ENCODE results near the gene C1orf21.

C1orf21 gene

DNA sequence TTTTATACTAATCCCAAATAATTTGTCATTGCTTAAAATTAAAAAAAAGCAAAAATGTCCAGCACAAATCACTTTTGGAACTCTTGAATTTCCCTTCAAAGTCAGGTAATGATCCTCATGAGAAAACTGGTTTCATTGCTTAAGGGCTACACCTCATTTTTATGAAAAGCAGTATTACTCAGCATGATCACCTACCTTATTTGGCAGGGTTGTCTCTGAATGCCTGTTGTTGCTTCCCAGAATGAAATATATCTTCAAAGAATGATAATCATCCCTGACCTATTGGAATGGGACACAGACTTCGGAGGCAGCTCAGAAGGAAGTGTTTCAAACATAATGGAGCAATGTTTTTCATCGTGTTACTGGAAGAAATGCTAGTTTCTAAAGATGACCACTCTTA lies 29.7 kb downstream of the C1orf21 start:
- no peak for DNase-seq (ENCODE audit: low spot score)

DNA sequence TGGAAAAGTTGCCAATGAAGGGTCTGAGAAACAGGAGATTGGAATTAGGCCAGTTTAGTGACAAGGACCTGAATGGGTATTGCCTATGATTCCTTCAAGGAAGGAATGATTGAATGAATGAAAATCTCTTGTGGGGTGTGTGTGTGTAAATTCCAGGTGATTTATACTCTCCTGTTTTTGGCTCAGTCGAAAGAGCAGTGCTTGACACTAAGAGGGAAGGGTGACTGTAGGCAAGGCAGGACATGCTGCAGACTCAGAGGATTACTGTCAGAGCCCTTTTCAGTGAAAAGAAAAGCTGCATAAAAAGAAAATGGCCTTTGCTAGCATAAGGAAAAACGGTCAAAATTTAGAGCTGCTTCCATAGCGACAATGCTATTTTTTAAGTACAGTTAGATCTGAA lies 30.1 kb downstream of the C1orf21 start:
- DNase-seq (ENCODE audit: low spot score) = no peak

DNA sequence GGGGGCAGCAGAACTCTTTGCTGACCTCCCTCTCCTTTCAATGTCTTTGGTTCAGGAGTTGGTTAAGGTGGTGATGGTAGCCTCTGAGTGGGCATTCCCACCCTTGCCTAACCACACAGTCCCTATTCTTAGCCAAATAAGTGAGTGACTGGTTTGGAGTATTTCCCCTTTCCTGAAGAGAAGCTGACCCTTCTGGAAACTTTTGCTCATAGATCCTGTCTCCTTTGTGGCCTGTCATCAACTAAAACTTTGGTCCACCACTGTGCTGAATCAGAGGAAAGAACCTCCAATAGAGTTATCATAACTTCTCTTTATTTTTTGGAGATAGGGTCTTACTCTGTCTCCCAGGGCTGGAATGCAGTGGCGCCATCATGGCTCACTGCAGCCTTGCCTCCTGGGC lies 31.1 kb downstream of the C1orf21 start:
- no peak for DNase-seq (ENCODE audit: low spot score)

DNA sequence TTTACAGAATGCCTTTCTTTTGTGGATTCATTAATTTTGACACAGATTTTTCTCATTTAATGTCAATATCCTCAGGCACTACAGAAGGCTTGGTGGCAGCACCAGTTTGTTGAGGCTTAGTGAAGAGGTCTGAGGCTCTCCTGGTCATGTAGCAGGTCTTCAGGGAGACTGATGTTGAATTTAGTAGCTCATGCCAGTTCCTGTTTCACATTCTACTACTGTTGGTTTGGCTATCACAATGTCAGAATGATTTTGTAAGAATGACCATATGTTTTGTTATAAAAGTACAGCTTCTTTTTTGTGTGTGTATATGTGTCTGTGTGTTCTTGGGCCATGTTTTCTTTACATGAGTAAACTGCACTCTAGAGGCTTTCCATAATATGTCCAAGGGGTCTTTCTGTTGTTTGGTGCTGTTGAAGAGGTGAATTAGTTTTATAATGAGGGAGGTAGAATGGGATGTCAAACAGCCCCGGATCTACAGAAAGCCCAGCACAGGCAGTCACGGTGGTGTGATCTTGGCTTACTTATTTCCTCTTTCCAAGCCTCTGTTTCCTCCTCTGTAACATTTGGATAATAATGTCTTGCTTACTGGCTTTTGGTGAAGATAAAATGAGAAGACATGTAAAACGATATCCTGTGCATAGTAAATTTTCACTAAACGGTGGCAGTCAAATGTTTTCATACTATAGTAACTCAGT lies 32.0 kb downstream of the C1orf21 start:
- no peak for DNase-seq (ENCODE audit: low spot score)

DNA sequence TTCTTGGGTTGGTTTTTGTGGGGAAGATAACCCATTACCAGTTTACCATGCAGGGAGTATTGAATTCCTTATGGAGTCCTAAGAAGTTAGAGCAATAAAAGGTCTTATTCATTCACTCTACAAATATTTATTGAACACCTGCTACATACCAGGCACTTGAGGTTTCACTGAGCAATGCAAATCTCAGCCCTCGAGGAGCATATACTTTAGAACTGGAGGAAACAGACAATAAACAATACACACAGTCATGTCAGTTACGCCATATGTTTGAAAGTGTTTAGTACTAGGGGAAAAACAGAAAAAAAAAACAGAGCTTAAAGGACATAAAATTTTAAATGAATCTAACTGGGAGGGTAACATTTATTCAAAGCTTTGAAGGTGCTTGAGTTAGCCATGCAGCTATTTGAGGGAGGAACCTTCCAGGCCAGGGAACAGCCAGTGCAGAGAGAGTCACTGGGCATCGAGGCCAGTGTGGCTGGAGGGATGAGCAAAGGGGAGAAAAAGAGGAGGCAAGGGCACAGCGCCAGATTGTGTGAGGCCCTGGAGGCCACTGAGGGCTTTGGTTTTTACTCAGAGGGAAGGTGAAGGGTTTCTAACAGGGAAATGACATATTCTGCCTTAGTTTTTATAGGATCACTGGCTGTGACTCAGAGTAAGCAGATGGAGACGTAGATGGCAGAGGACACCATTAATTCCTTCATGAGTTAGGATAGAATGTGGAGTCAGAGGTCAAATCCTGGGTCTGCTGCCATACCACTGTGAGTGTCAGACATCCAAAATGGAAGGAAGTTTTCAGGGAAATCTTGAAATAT lies 32.7 kb downstream of the C1orf21 start:
- no peak for DNase-seq (ENCODE audit: low spot score)

DNA sequence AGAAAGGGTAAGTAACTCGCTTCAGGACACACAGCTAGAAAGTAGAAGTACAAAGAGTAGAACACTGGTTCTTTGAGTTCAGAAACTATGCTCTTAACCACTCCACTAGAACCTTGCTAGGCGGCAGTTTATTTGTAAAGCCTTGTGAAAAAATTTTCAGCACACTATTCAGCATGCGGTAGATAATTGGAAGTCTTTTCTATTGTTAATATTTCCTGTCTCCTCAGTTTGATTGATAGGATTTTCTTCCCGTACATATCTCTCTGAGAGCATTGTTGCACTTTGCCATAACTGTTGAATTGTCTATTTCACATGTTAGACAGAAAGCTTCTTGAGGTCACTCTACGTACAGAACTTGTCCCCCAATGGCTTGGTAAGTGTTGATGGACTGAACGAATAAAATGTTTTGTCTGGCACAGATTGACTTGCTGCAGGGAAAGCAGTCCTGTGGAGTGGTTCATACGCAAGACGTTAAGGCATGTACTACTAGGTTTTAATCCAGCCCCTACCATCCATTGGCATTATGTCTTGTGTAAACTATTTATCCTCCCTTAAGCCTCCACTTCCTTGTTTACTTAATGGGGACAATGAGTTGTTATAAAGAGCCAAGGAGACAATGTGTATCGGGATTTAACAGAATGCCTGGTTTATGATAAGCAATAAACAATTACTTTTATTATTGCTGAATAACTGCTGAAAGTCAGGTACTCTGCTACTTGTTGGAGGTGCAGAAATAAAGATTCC lies 35.8 kb downstream of the C1orf21 start:
- DNase-seq (ENCODE audit: low spot score) = no peak

DNA sequence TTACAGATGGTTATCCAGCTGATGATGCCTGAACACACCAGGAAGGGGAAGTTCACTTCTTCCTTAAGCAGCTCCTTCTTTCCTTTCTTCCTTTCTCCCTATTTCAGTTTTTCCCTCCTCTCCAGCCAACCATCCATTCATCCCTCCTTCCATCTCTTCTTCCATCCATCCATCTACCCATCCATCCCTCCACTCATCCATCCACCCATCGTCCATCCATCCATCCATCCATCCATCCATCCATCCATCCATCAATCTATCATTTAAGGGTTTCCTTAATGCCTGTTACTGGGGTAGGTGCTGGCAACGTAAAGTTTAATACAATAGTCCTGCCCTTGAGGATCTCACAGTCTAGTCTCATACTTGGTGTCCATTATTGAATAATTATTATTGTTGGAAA lies 36.8 kb downstream of the C1orf21 start:
- DNase-seq (ENCODE audit: low spot score) = no peak

DNA sequence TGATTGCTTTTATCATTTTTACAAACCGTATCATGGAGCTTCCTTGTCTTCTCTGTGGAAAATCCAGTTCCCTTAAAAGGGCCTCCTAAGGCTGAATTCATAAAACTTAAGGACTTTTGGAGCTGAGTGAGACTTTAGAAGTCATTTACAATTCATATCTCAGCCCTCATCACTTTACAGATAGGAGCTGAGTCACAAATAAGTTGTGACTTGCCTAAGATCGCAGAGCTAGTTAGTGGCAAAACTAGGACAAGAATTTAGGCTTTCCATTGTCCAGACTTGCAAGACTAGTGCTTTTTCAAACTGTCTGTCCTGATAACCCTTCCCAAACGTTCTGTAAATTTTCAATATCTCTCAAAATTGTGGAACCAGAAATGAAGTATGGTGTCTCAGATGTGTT lies 37.3 kb downstream of the C1orf21 start:
- DNase-seq (ENCODE audit: low spot score) = no peak

DNA sequence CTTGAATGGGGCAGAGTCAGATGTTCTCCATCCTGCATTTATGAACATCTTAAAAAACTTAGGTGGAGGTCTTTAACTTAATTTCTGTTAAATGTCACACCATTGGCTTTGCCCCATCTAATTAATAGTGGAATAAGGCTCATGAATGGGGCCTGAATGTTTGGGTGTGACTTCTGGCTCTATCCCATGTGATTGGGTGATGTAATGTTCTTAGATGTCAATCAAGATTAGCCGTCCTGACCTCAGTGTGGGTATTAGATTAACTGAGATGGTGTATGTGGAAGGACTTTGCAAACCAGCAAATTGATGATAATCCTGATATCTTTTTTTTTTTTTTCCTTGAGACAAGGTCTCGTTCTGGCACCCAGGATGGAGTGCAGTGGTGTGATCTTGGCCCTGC lies 38.1 kb downstream of the C1orf21 start:
- no peak for DNase-seq (ENCODE audit: low spot score)

DNA sequence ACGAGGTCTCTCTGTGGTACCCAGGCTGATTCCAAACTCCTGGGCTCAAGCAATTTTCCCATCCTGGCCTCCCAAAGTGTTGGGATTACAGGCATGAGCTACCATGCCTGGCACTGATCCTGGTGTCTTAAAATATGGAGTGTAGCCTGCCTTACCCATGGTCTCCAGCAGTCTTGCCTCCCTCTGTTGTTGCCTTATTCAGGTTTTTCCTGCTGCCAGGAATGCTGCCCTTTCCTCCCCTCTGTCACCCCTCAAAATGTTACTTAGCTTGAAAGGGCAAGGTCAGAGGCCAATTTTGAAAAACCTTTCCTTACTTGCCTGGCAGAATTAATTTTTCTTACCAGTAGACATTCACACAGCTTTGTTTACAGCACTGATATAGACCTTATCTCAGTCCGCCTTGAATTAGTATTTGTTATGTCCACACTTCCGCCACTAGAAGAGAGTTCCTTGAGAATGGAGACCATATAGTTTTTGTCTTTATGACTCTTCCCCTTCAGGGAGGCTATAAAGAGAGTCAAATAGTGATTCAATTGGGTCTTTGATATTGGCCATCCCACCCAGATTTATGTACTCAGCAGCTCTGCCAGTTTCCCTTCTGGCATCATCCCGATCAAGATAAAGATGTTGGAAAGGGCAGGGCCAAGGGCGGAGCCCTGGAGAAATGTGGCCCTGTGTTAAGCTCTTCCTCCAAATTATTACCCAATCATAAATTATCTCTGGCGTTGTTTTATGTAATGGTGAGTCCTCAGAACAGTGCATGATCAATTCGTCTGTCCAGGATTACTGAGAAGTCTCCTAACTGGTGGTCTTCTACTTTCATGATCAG lies 38.8 kb downstream of the C1orf21 start:
- no peak for DNase-seq (ENCODE audit: low spot score)

DNA sequence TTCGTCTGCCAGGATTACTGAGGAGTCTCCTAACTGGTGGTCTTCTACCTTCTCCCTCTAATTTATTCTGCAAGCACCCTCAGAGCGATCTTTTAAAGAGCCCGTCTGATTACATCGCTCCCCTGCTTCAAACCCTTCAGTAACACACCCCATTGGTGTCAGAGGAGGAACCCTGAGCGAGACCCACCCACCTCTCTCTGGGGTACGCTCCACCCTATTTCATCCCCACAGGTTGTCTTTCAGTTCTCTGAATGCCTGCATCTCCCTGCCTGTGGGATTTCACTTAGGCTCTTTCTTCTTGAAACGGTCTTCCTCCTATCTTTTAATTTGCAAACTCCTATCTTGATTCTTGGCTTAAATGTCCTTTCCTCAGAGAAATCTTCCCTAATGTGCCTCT lies 39.4 kb downstream of the C1orf21 start:
- no peak for DNase-seq (ENCODE audit: low spot score)

DNA sequence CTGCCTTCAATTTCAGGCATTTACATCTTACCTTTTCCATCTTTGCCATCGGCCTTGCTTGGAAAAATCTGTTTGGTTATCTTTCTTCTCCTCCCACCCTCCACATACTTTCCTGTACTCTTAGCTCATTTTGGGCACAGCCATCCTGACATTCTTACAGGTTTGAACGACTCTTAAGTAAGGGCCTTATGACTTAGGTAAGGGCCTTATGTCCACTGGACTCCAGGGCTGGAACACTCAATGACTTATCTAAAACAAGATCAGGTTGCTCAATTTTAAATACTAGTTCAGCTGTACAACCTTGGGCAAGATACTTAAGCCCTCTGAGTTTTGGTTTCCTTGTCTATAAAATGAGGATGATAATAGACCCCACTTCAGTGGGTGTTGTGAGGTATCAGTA lies 40.9 kb downstream of the C1orf21 start:
- DNase-seq (ENCODE audit: low spot score) = no peak

DNA sequence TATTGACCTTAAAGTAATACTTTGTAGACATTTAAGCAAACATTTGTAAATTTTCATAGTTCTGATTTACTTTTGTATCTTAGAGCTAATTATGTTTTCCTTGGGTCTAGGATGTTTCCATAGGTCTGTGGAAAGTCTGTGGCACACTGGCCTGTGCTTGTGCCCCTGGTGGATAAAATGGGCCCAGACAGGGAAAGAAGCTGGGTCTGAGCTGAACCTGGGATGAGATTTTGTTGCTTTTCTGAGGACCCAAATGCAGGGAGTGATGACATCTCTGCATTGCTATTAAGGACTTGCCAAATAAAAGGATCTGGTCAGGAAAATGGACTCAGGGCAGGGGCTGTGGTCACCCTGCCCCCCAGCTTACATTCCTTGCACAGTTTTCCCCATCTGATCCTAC lies 41.8 kb downstream of the C1orf21 start:
- DNase-seq (ENCODE audit: low spot score) = no peak

DNA sequence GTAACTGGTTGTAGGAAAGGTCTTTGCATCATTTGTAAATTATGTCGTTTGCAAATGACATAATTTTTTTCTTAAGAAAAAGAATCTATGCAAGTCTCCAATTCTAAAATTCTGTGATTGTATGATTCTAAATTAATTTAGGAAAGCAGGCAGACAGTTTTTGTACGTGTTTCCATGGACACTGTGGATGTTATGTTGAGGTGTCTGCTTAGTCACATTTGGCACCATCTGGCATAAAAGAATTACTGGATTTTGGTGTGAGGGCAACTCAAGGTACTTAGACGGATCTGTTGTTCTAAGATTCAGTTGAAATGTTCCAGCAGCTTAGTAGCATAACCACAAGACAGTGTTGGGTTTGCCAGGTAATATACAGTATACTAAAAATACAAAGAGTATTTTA lies 42.5 kb downstream of the C1orf21 start:
- no peak for DNase-seq (ENCODE audit: low spot score)

DNA sequence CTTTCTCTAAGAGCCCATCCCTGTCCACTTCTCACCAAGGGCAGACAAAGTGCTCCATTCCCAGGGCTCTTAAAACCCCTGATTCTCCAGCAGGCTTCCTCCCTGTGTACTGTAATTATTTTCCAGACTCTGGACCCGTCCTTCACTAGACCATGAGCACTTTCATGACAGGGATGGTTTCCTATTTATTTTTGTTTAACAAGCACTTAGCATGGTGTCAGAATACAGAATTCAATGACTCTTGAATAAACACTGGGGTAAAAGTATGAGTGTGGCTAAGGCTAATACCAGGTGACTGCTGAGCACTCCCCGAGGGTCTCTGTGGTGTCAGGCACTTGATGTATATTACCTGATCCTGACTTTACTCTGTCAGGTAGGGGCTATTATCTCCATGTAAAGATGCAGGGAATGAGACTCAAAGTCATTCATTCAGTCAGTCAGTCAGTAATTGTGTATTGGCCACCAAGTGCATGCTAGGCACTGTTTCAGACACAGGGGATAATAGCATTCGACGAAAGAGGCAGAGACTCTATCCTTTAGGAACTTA lies 47.2 kb downstream of the C1orf21 start:
- DNase-seq (ENCODE audit: low spot score) = no peak

DNA sequence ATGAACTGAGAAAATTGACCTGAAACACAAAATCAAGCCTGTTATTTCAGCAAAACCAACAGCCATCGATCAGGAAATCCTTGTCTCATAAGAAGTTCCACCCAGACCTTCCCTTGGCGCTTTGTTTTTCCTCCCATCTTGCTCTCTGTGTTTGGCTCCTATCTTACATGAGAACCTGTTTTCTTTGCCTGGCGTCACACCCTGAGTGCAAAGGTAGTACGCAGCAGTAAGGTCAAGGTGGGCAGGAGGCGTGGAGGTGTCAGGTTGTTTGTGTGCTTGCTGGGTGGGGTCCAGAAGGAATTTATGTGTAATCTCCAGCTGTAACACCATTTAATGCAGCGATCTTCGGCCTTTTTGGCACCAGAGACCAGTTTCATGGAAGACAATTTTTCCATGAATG lies 50.5 kb downstream of the C1orf21 start:
- DNase-seq (ENCODE audit: low spot score) = no peak

DNA sequence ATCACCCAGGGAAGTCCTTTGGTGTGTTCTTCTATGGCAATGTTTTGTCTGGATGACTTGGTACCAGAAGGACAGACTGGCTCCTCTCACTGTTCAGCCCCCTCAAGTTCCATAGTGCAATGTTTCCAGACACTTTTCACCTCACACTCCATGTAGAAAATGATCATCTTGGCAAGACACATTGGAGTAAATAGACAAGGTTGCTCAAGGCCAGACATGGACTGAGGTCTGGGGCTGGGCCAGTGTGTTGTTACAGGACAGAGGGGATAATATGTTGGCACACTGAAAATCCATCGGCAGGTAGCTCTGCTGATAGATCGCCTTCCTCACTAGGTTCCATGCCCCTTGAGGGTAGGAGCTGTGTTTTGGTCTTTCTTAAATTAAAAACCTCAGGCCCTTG lies 51.5 kb downstream of the C1orf21 start:
- DNase-seq (ENCODE audit: low spot score) = no peak

DNA sequence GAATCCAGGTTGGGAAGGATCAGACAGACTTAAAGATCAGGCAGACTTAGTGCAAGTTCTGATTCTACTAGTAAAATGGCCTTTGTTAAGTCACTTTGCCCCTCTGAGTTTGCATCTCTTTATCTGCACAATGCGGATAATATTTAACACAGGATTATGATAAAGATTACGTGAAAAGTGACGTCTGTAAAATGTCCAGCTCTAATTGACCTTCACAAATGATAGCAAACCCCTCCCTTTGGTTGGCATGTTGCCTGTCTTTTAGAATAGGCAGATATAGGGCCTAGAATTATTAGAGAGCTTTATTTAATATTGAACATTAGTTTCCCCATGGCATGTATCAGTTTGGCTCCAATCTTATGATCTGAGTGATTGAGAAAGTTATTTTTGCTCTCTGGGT lies 55.4 kb downstream of the C1orf21 start:
- no peak for DNase-seq (ENCODE audit: low spot score)

DNA sequence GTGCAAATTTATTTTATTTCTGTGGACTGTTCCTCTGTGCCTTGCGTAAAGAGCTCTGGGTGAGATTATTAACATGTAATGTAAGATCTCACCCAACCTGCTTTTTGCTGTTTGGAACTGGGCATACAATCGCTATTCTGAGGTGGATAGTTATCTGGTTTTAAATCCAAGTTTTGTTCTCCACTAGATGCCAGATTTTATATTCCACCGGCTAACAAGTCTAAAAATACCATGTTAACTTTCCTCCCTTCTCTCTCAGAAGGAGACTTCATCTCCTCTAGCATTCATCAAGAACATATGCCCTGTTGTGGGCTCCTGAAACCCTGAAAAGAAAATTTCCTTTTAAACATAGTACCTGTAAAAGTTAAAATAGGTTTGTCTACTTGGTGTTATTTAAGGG lies 56.4 kb downstream of the C1orf21 start:
- no peak for DNase-seq (ENCODE audit: low spot score)

DNA sequence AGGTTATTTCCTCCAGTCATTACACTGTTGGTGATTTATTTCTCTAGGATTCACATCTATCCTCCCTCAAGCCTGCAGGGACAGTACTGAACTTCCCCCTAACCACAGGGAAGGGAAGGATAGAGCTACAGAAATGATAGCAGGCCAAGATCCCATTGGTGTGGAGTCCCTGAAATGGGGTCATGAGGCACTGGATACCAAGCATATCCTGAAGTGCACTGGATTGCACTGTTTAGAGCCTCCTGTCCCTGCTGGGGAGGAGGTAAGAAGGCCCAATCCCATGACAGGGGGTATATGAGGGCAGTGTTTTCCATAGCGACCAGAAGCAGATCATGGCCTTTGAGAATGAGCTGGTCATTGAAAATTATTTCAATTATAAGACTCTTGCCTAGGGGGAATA lies 56.8 kb downstream of the C1orf21 start:
- no peak for DNase-seq (ENCODE audit: low spot score)

DNA sequence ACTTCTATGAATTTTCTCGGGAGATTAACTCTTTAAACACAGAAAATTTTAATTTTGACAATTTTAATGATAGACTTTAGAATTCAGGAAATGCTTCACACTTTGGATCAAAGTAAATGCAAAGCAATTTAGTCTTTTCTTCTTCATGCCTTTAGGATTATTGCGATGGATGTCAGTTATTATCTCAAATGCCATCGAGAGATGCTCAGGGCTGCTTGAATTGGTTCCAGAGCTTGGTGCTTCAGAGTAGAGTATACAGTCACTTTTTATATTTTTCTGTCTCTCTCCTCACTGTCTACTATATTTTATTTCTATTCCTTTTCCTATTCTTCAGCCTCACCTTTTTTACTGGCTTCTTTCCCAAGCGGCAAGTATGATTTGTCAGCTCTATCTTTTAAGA lies 59.2 kb downstream of the C1orf21 start:
- DNase-seq (ENCODE audit: low spot score) = no peak

DNA sequence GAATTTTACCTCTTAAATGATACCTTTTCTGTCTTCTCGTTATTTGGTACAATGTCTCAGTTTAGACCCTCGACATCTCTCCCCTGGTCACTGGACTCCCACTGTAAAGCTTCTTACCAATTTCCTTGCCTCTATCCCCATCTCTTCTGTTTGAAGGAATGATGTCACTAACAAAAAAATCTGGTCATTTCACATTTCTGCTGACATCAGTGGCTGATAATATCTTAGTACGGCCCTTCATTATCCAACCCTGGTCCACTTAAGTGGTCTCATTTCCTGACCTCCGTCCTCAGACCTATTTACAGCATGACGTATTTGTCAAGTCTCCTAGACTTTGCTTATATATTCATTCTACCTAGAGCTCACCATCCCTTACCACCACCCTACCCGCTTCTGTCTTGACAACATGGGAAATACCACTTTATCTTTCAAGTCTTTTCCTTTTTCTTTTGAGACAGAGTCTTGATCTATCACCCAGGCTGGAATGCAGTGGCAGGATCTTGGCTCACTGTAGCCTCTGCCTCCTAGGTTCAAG lies 60.9 kb downstream of the C1orf21 start:
- DNase-seq (ENCODE audit: low spot score) = no peak
